Measurements from ENCODE around the gene GHRHR.

Gene GHRHR

GRCh38 chr7:30986738-30987137, 23.0 kb downstream of the GHRHR start:
- Histone ChIP-seq H3K36me3 (no peaks in the 10 kb centered on the region), H3K27me3 (peaks cover 2% of the 10 kb centered on the region; the same call in 1 of the 2 replicates), H3K4me1 (no peaks in the 10 kb centered on the region), H3K9me3 (no peaks in the 10 kb centered on the region), H3K4me3 (ENCODE audit: low read depth, low read length) (no peak overlapping the region)
- no peak for TF ChIP-seq CTCF (IDR thresholded peaks at IDR 0.05; ENCODE audit: low read depth, low read length)
- DNase-seq = no peak

- no peaks in the 10 kb centered on the region for H3K9me3 ChIP-seq
- TF ChIP-seq CTCF (IDR thresholded peaks at IDR 0.05; ENCODE audit: low read depth, low read length) = no peak
- H3K27me3 ChIP-seq = peaks cover 2% of the 10 kb centered on the region; the same call in 1 of the 2 replicates
- H3K4me3 ChIP-seq (ENCODE audit: low read depth, low read length) = no peak overlapping the region
- H3K36me3 ChIP-seq = no peaks in the 10 kb centered on the region
- no peak for DNase-seq
- H3K4me1 ChIP-seq = no peaks in the 10 kb centered on the region
Observed at GRCh38 chr7:30987178-30987577, 23.4 kb downstream of the GHRHR start.

- no peaks in the 10 kb centered on the region for H3K9me3 ChIP-seq
- H3K4me3 ChIP-seq (ENCODE audit: low read depth, low read length) = no peak overlapping the region
- TF ChIP-seq CTCF (IDR thresholded peaks at IDR 0.05; ENCODE audit: low read depth, low read length) = no peak
- no peaks in the 10 kb centered on the region for H3K4me1 ChIP-seq
- H3K36me3 ChIP-seq = no peaks in the 10 kb centered on the region
- DNase-seq = no peak
- no peaks in the 10 kb centered on the region for H3K27me3 ChIP-seq
Observed at GRCh38 chr7:30987936-30988335, 24.2 kb downstream of the GHRHR start.

GRCh38 chr7:30988351-30989005, 24.7 kb downstream of the GHRHR start:
- Histone ChIP-seq H3K4me3 (ENCODE audit: low read depth, low read length) (no peak overlapping the region), H3K9me3 (no peaks in the 10 kb centered on the region), H3K4me1 (no peaks in the 10 kb centered on the region), H3K27me3 (no peaks in the 10 kb centered on the region), H3K36me3 (no peaks in the 10 kb centered on the region)
- TF ChIP-seq CTCF (IDR thresholded peaks at IDR 0.05; ENCODE audit: low read depth, low read length) = no peak
- no peak for DNase-seq

GRCh38 chr7:30989008-30989823, 25.5 kb downstream of the GHRHR start:
- Histone ChIP-seq H3K36me3 (no peaks in the 10 kb centered on the region), H3K4me3 (ENCODE audit: low read depth, low read length) (no peak overlapping the region), H3K4me1 (no peaks in the 10 kb centered on the region), H3K27me3 (no peaks in the 10 kb centered on the region), H3K9me3 (no peaks in the 10 kb centered on the region)
- TF ChIP-seq CTCF (IDR thresholded peaks at IDR 0.05; ENCODE audit: low read depth, low read length) = no peak
- no peak for DNase-seq
